Activated CD4-positive, alpha-beta T cell treated with anti-CD3 and anti-CD28 coated beads, Interleukin-2, amount 50 U/mL, for 1 hour (primary cell): ENCODE results near the gene EIF4G3.
"Not testable (repeated sequence)": the region's sequence is repeated elsewhere in the genome, so short reads cannot be mapped to it uniquely, and the experiment has no call there.

Experiments used
- DNase-seq: peaks from one replicate; pipeline ENCODE4 v3.0.0-alpha.2; 2020

EIF4G3 gene

DNA sequence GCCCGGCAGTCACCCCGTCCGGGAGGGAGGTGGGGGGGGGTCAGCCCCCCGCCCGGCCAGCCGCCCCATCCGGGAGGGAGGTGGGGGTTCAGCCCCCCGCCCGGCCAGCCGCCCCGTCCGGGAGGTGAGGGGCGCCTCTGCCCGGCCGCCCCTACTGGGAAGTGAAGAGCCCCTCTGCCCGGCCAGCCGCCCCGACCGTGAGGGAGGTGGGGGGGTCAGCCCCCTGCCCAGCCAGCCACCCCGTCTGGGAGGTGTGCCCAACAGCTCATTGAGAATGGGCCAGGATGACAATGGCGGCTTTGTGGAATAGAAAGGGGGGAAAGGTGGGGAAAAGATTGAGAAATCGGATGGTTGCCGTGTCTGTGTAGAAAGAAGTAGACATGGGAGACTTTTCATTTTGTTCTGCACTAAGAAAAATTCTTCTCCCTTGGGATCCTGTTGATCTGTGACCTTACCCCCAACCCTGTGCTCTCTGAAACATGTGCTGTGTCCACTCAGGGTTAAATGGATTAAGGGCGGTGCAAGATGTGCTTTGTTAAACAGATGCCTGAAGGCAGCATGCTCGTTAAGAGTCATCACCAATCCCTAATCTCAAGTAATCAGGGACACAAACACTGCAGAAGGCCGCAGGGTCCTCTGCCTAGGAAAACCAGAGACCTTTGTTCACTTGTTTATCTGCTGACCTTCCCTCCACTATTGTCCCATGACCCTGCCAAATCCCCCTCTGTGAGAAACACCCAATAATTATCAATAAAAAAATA, 152.4 kb downstream of the EIF4G3 start:
- DNase-seq, result not testable (repeated sequence)

GRCh38 chr1:21022279-21023040, 154.2 kb downstream of the EIF4G3 start:
- no peak for DNase-seq

DNA sequence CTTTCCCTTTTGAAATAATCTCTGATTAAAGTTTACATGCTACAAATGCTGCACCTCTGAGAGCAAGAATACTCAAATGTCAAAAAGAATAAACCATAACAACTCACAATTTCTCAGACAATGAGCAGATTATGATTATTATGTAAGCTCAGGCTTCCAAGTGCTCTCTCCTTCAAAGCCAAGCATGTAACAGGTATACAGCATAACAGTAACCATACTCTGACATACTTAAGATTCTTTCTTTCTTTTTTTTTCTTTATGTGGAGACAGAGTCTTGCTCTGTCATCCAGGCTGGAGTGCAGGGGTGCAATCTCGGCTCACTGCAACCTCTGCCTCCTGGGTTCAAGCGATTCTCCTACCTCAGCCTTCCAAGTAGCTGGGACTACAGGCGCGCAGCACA, 155.4 kb downstream of the EIF4G3 start:
- DNase-seq, result no peak

DNA sequence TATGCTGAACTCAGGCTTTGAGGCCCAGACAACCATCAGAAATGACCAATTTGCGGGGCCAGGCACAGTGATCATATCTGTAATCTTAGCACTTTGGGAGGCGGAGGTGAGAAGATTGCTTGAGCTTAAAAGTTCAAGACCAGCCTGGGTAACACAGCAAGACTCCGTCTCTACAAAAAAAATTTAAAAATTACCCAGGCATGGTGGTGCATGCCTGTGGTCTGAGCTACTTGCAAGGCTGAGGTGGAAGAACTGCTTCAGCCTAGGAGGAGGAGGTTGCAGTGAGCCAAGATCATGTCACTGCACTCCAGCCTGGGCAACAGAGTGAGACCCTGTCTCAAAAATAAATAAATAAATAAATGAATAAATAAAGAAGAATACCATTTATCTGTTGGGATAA, 156.5 kb downstream of the EIF4G3 start:
- DNase-seq, result no peak

DNA sequence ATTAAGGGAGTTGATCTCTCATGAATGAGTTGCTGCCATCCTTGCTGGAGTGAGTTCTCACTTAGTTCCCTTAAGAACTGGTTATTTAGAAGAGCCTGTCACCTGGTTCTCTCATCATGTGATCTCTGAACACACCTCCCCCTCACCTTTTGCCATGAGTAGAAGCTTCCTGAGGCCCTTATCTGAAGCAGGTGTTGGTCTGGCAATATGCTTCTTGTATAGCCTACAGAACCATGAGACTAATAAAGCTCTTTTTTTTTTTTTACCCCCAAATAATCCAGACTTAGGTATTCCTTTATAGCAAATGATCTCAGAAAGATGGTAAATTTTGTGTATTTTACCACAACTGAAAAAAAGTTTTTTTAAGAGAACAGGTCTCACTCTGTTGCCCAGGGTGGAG, 158.0 kb downstream of the EIF4G3 start:
- DNase-seq, result no peak

GRCh38 chr1:21013510-21013909, 163.2 kb downstream of the EIF4G3 start:
- no peak for DNase-seq

DNA sequence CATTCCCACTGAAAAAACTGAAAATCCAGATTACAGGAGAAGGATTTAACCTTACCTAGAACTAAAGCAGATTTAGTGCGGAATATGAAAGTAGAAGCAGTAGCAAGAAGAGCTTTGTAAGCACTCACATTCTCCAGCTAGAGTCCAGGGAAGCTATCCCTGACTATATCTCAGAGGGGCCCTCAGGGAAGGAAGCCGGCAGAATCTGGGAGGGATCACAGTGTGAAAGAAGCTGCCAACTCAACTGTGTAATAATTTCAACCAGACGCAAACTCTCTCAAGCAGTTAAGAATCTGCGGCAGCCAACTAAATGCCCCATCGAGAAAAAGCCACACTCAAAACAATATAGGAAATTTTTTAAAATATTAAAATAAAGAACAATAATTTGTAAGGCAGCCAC, 163.8 kb downstream of the EIF4G3 start:
- no peak for DNase-seq

- no peak for DNase-seq
Observed at GRCh38 chr1:21007876-21008275, 168.8 kb downstream of the EIF4G3 start.

- no peak for DNase-seq
Observed at GRCh38 chr1:21005466-21006239, 171.0 kb downstream of the EIF4G3 start.

GRCh38 chr1:21003281-21004045, 173.2 kb downstream of the EIF4G3 start:
- no peak for DNase-seq

- no peak for DNase-seq
Observed at GRCh38 chr1:21001042-21001441, 175.7 kb downstream of the EIF4G3 start.

GRCh38 chr1:21000245-21000594, 176.5 kb downstream of the EIF4G3 start:
- no peak for DNase-seq

GRCh38 chr1:20999525-21000244, 177.0 kb downstream of the EIF4G3 start:
- DNase-seq, result no peak

DNA sequence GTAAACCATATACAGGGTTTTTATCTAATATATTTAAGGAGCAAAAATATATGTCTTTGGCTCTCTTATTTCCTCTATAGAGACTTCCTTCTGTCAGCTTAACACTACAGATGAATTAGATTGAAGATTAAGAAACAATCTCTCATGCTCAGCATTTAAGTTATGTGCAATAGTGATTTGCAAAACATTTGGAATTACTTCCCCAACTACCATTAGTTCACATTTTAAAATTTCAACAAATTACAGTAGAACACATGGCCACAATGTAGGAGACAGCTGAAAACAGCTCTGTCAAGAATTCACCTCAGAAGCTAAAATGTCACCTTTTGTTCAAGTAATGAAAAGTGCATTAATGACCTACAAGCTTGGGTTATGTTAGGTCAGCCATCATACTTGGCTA, 177.9 kb downstream of the EIF4G3 start:
- DNase-seq, result no peak

DNA sequence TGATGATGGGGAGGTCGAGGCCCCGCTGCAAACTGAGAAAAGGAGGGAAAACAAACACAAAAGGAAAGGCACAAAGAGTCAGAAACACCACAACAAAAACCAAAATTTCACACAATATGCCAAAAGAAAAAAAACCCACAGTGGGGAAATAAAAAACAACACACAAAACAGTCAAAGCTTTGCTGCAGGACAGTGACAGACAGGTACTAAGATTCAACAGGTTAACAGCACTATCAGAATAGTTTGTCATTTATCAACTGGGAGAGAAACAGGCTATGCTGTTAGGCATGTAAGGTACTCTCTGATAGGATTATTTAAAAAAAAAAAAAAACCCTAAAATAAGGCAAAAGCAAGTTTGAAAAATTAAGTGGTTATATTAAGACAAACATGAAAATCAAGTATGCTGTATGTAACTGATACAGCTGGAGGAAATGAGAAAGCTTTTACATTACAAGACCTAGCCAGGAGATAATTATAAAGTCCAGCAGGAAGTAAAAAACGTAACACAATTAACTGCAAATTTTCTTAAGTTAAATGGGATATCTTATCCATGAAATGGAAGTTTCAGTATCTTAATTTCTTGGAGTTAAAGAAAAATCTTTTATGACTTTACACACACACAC, 179.0 kb downstream of the EIF4G3 start:
- DNase-seq, result no peak

DNA sequence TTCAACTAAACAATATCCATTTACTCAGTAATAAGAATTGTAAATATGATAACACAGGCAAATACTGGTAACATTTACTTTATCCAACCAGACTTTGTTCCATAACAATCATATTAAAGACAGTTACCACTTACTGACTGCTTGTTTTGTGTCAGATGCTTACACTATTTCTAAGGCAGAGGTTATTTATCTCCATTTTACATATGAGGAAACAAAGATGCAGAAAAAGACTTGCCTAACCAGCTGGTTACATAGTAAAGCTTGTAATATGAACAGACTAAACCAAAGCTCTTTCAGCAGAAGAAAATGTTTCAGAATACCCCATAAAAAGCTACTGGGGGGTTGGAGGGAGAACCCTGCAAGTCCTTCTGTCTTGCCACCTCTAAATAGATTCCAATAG, 180.1 kb downstream of the EIF4G3 start:
- no peak for DNase-seq

- DNase-seq, result no peak
Observed at GRCh38 chr1:20993716-20994575, 182.8 kb downstream of the EIF4G3 start.

DNA sequence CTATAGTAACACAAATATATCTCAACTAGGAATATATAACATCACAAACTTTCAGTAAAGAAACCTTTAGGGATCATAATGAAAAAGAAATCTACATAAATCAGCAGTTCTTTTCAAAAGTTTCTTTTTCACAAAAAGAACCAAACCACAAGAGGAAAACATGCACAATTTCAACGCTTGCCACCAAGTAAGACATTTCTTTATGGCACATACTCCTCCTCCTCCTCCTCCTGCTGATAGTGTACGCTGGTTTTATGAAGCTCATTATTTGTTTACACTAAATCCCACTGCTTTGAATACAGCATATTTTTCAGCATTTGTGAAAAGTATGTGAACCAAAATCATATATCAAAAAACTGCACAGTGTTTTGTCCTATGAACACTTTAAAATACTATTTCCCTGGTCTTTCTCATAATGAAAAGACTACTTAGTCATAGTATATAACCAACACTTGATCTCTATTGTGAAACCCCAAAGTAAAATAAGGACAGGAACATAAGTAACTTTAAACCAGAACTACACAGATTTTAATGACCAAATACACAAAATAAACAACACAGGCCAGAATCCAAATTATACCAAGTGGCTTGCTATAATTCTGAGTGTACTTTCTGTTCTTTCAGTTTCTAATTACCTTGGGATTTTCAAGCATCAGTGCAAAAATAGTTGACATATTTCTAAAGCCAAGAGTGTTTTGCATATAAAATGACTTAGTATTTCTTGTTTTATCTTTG, 184.2 kb downstream of the EIF4G3 start:
- no peak for DNase-seq

DNA sequence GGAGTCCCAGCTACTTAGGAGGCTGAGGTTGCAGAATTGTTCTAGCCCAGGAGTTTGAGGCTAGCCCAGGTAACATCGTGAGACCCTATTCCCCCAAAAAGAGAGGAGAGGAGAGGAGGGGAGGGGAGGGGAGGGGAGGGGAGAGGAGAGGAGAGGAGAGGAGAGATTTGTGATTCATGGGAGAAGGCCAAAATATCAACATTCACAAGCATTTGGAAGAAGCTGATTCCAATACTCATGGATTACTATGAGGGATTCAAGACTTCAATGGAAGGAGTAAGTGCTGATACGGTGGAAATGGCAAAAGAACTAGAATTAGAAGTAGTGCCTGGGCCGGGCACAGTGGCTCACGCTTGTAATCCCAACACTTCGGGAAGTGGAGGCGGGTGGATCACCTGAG, 187.8 kb downstream of the EIF4G3 start:
- no peak for DNase-seq
